IMR-90 (cell line): ENCODE results near the gene IRAK3. TPM values are rescaled to one million over a fixed set of nuclear protein-coding genes. Genes with fewer than 3 reads are reported as not detected.

Experiments used
- ATAC-seq: fragments of 200-7000 bp; cut with Tn5 transposase; 2 replicates; pipeline ENCODE4 v1.9.1; 2020; ENCODE audit warnings: low read depth, mild to moderate bottlenecking, moderate library complexity
- BruUV-seq: library from RNA; stranded (reverse); fragments of 400-500 nt; replicated peaks from 2 replicates; lab custom pipeline; 2021; lab: Mats Ljungman, UMichigan
- CTCF ChIA-PET: fragments of 300-600 bp; formaldehyde crosslinking; extraction: SDS; loops from one replicate; lab custom pipeline; 2021; ENCODE audit warnings: antibody characterized with exemption; lab: Yijun Ruan, JAX
- POLR2A ChIA-PET: fragments of 300-600 bp; sonication (Branson Sonifier 250); formaldehyde crosslinking; loops from one replicate; lab custom pipeline; 2022; ENCODE audit warnings: antibody characterized with exemption; ENCODE audit not compliant: unreplicated experiment; lab: Charles Lee
- DNase-seq: peaks from one replicate; pipeline ENCODE4 v3.0.0; 2013
- H2AFZ ChIP-seq: replicated peaks from 2 replicates; pipeline ENCODE3; 2013; ENCODE audit warnings: low read length, mild to moderate bottlenecking; ENCODE audit not compliant: poor library complexity
- H2AK5ac ChIP-seq: 2 replicates; pipeline ENCODE4 v1.6.1; 2013; ENCODE audit warnings: low read depth, low read length, inconsistent platforms
- H2AK9ac ChIP-seq: replicated peaks from 2 replicates; pipeline ENCODE3; 2013; ENCODE audit warnings: mild to moderate bottlenecking, low read depth, low read length, moderate library complexity; ENCODE audit not compliant: poor library complexity
- H2BK120ac ChIP-seq: 2 replicates; pipeline ENCODE4 v1.6.1; 2013; ENCODE audit warnings: low read depth, low read length, inconsistent platforms
- H2BK15ac ChIP-seq: 3 replicates; pipeline ENCODE4 v1.6.1; 2013; ENCODE audit warnings: low read depth, low read length, inconsistent platforms
- H2BK20ac ChIP-seq: 2 replicates; pipeline ENCODE4 v1.6.1; 2013; ENCODE audit warnings: low read depth, mild to moderate bottlenecking, inconsistent platforms, low read length, moderate library complexity
- H2BK5ac ChIP-seq: 2 replicates; pipeline ENCODE4 v1.6.1; 2013; ENCODE audit warnings: mild to moderate bottlenecking, low read depth, low read length, inconsistent platforms; ENCODE audit not compliant: poor library complexity, severe bottlenecking
- H3K14ac ChIP-seq: replicated peaks from 2 replicates; pipeline ENCODE4 v1.6.1; 2013; ENCODE audit warnings: low read depth, low read length, inconsistent platforms
- H3K18ac ChIP-seq: 2 replicates; pipeline ENCODE4 v1.6.1; 2013; ENCODE audit warnings: low read depth, low read length, control low read depth
- H3K23ac ChIP-seq: 2 replicates; pipeline ENCODE4 v1.6.1; 2013; ENCODE audit warnings: low read depth, low read length, inconsistent platforms
- H3K27ac ChIP-seq: 2 replicates; pipeline ENCODE4 v1.5.1; 2013; ENCODE audit warnings: mild to moderate bottlenecking, control low read depth, low read length; ENCODE audit not compliant: insufficient read depth
- H3K27me3 ChIP-seq: 2 replicates; pipeline ENCODE4 v1.6.1; 2013; ENCODE audit warnings: low read length; ENCODE audit not compliant: control insufficient read depth, insufficient read depth
- H3K36me3 ChIP-seq: 2 replicates; pipeline ENCODE4 v1.6.1; 2013; ENCODE audit warnings: low read length, mixed read lengths; ENCODE audit not compliant: control insufficient read depth, insufficient read depth
- H3K4ac ChIP-seq: 2 replicates; pipeline ENCODE4 v1.6.1; 2013; ENCODE audit warnings: low read depth, low read length, inconsistent platforms
- H3K4me1 ChIP-seq: 2 replicates; pipeline ENCODE4 v1.6.1; 2013; ENCODE audit warnings: low read length, mixed read lengths; ENCODE audit not compliant: control insufficient read depth, insufficient read depth
- H3K4me2 ChIP-seq: 2 replicates; pipeline ENCODE4 v1.6.1; 2013; ENCODE audit warnings: low read depth, mild to moderate bottlenecking, control low read depth, low read length, moderate library complexity
- H3K4me3 ChIP-seq: 2 replicates; pipeline ENCODE4 v1.5.1; 2013; ENCODE audit warnings: low read depth, mild to moderate bottlenecking, control low read depth, low read length, moderate library complexity; ENCODE audit not compliant: insufficient read depth
- H3K56ac ChIP-seq: 2 replicates; pipeline ENCODE4 v1.6.1; 2013; ENCODE audit warnings: low read length, inconsistent platforms; ENCODE audit not compliant: insufficient read depth; ENCODE audit errors: extremely low read depth
- H3K79me1 ChIP-seq, 2 experiments: 2 replicates each; pipeline ENCODE4 v1.6.1; 2013; ENCODE audit warnings: low read length in 2 of 2, inconsistent platforms in 1 of 2, low read depth in 1 of 2
- H3K9ac ChIP-seq: 2 replicates; pipeline ENCODE4 v1.6.1; 2013; ENCODE audit warnings: low read depth, low read length, control low read depth
- H3K9me1 ChIP-seq: 2 replicates; pipeline ENCODE4 v1.6.1; 2013; ENCODE audit warnings: low read length, inconsistent platforms; ENCODE audit not compliant: insufficient read depth
- H3K9me3 ChIP-seq: 2 replicates; pipeline ENCODE4 v1.6.1; 2013; ENCODE audit warnings: low read length; ENCODE audit not compliant: control insufficient read depth, insufficient read depth
- H4K20me1 ChIP-seq: 2 replicates; pipeline ENCODE4 v1.6.1; 2013; ENCODE audit warnings: low read length, inconsistent platforms; ENCODE audit not compliant: insufficient read depth
- H4K5ac ChIP-seq: 2 replicates; pipeline ENCODE4 v1.6.1; 2013; ENCODE audit warnings: mild to moderate bottlenecking, low read depth, low read length, control low read depth
- H4K8ac ChIP-seq, 2 experiments: 2 replicates each; pipeline ENCODE4 v1.6.1; 2013; ENCODE audit warnings: low read depth in 2 of 2, low read length in 2 of 2, control low read depth in 1 of 2, inconsistent platforms in 1 of 2
- H4K91ac ChIP-seq: 2 replicates; pipeline ENCODE4 v1.6.1; 2013; ENCODE audit warnings: low read depth, low read length, inconsistent platforms; ENCODE audit not compliant: insufficient read depth
- MAZ ChIP-seq: IDR thresholded peaks from 2 replicates; pipeline ENCODE4 v1.6.1; 2012; ENCODE audit warnings: low read depth, mild to moderate bottlenecking, low read length, improper control_type of control experiment, moderate library complexity, borderline replicate concordance
- WGBS, 2 experiments: methylation state at CpG; one replicate each; pipeline versions ENCODE4 v1.1.5 to v1.1.7; 2013; ENCODE audit warnings: missing lambda C conversion rate in 2 of 2; ENCODE audit not compliant: insufficient read length in 1 of 2; ENCODE audit errors: extremely low coverage in 2 of 2; 5-methylcytosine and 5-hydroxymethylcytosine counted together
- dilution Hi-C: fragments of 300-500 bp; cut with HindIII; formaldehyde crosslinking; loops from one replicate; pipeline ENCODE4 v1.14.3; 2018; ENCODE audit warnings: low sequenced_read_pairs; ENCODE audit not compliant: unreplicated experiment
- in situ Hi-C: fragments of 300-500 bp; cut with MboI; formaldehyde crosslinking; loops from 3 replicates; pipeline ENCODE4 v1.14.3; 2019; ENCODE audit warnings: low sequenced_read_pairs, inconsistent platforms, mixed read lengths
- intact Hi-C: fragments of 100-400 bp; cut with micrococcal nuclease; formaldehyde crosslinking; loops from 2 replicates; pipeline ENCODE4 v1.10.0; 2022
- polyA plus RNA-seq, 3 experiments: library from polyadenylated mRNA; depleted of rRNA; stranded (reverse); fragments of >200 nt; gene quantifications; 2 replicates each; pipeline ENCODE4 v1.2.3, GENCODE V29; 2012; ENCODE audit warnings: low replicate concordance in 1 of 3
- total RNA-seq: library from RNA; depleted of rRNA; stranded (reverse); fragments of >200 nt; gene quantifications from 2 replicates; pipeline ENCODE4 v1.2.3, GENCODE V29; 2012
- TF ChIP-seq, protein P1 (sequence below): fragments of 150-350 bp; IDR thresholded peaks from 2 replicates; pipeline ENCODE4 v1.6.1; 2017; ENCODE audit warnings: mild to moderate bottlenecking, antibody characterized with exemption, low read length, low read depth

IRAK3 gene
- total and polyA plus RNA-seq, 2 of the 4 experiments (the other 2 are of a cell fraction), result 0.53 to 0.72 TPM

DNA sequence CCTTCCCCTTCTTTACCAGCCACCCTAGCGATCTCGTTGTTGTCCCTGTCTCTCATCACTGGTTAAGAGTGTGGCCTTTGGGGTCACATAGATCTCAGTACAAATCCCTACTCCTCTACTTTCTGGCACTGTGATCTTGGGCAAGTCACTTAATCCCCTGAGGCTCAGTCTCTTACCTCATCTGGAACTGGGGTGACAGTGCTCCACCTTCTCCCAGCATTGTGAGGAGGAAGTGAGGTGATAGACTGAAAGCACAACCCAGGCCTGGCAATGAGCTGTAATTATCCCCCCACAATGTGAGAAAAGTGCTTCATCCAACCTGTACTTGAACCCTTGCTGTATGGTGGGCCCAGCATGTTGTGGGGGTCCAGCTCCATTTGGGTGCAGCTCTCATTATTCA is 48.0 kb downstream of the IRAK3 start:
- no TSS peak for BruUV-seq
- Histone ChIP-seq H3K4me1 (peaks cover 2% of the 10 kb centered on the region; the same call in 1 of the 2 replicates), H3K18ac (no peak overlapping the region), H3K4ac (no peak overlapping the region), H3K14ac (no peak overlapping the region), H3K9ac (no peak overlapping the region), H4K8ac (no peak overlapping the region), H2AK9ac (peak overlapping the region; percentile 35), H3K79me1 (no peaks in the 10 kb centered on the region), H3K23ac (no peak overlapping the region), H4K5ac (no peak overlapping the region), H4K91ac (no peak overlapping the region), H2BK120ac (no peak overlapping the region), H2BK20ac (no peak overlapping the region), H3K36me3 (no peaks in the 10 kb centered on the region), H2AK5ac (no peak overlapping the region), H3K4me3 (no peak overlapping the region), H3K27me3 (peaks cover 3% of the 10 kb centered on the region), H4K20me1 (no peaks in the 10 kb centered on the region), H3K4me2 (no peak overlapping the region), H3K9me3 (no peaks in the 10 kb centered on the region), H3K27ac (no peak overlapping the region), H3K56ac (no peak overlapping the region), H2BK5ac (no peak overlapping the region), H3K9me1 (no peaks in the 10 kb centered on the region; the same call in 1 of the 2 replicates), H2AFZ (peak overlapping the region; percentile 10), H2BK15ac (no peak overlapping the region)
- TF ChIP-seq MAZ, result no peak
- TF ChIP-seq, protein P1, sequence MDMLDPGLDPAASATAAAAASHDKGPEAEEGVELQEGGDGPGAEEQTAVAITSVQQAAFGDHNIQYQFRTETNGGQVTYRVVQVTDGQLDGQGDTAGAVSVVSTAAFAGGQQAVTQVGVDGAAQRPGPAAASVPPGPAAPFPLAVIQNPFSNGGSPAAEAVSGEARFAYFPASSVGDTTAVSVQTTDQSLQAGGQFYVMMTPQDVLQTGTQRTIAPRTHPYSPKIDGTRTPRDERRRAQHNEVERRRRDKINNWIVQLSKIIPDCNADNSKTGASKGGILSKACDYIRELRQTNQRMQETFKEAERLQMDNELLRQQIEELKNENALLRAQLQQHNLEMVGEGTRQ, result no peak
- ChIA-PET CTCF (interaction anchor here (1.2 kb wide), 1 partner anchor 13 kb away, joined by 10 read pairs; no protein-coding TSS in a partner anchor), POLR2A (no interaction called here)
- WGBS, 2 experiments, result no CpG with 5 or more reads among the region's 2 CpGs
- intact Hi-C loops, result no loop called here
- in situ Hi-C loops, result no loop called here
- ATAC-seq, result no peak
- dilution Hi-C loops, result no loop called here
- DNase-seq, result no peak
